Prostate gland (tissue), 2 donors: Measurements from ENCODE around the gene EIF3M.

Experiments
- CTCF ChIP-seq, 4 experiments: fragments of 200-600 bp in 2 of 4; fragments of 450-650 bp in 2 of 4; sonication (generic) in 2 of 4; IDR thresholded peaks; 1 replicate in 3 of 4; 2 replicates in 1 of 4; pipeline ENCODE4 v1.5.1; 2016 to 2019; ENCODE audit warnings: antibody characterized with exemption in 4 of 4, mild to moderate bottlenecking in 2 of 4, moderate library complexity in 2 of 4
- POLR2A ChIP-seq: fragments of 450-650 bp; IDR thresholded peaks from one replicate; pipeline ENCODE4 v1.6.1; 2016; ENCODE audit warnings: antibody characterized with exemption, mild to moderate bottlenecking
- POLR2AphosphoS5 ChIP-seq: sonication (generic); formaldehyde crosslinking; IDR thresholded peaks from one replicate; pipeline ENCODE4 v1.6.1; 2017; ENCODE audit warnings: antibody characterized with exemption

- TF ChIP-seq POLR2A (no peak), CTCF (IDR thresholded peaks at IDR 0.05) (no peak), POLR2AphosphoS5 (no peak)
Measured at GRCh38 chr11:32597921-32598320, 14.3 kb downstream of the EIF3M start.
